ENCODE data around the gene ALDH5A1. TPM values are rescaled to one million over a fixed set of nuclear protein-coding genes. Genes with fewer than 3 reads are reported as not detected.
A peak's percentile ranks its signal among the peaks of the same experiment; 100 is the strongest.

The ALDH5A1 gene
- total and polyA plus RNA-seq, 2 of the 13 experiments (the other 11 are each of a cell fraction or from before 2014, with no cell fraction given): 12.8 to 32.5 TPM

DNA sequence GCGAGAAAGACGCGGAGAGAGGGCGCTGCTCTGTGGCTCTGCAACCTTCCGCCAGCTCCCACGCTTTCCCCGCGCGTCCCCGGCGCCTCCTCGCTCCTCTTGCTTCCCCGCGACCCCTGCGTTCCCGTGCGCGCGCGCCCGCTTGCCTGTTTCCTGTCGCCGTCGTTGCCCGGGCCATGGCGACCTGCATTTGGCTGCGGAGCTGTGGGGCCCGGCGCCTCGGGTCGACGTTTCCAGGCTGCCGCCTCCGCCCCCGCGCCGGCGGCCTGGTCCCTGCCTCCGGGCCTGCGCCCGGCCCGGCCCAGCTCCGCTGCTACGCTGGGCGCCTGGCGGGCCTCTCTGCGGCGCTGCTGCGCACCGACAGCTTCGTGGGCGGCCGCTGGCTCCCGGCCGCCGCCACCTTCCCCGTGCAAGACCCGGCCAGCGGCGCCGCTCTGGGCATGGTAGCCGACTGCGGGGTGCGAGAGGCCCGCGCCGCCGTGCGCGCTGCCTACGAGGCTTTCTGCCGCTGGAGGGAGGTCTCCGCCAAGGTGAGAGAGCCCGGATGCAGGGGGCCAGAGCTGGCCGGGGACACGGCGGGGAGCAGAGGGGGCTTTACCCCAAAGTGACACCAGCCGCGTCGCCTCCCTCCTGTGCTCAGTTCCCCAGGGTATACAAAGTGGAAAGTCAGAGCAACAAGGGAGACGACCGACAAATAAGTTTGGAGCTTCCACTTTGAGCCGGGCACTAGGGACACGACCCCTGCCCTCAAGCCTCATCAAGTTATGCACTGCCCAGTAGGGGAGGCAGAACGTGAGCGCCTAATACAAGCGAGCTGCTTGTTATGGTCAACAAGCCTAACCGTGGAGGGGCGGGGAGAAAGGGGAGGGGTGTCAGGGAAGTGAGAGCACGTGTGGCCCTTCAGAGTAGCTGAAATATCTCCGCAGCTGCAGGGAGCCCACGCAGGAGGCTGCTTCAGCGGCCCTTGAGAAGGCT, at the start of gene ALDH5A1 (continued):
- no peak for TF ChIP-seq NR3C1 (CRISPR knock-in tag; IDR thresholded peaks at IDR 0.05)
- TF ChIP-seq TCF7L2 (IDR thresholded peaks at IDR 0.05; ENCODE audit: low read depth, low read length): no peak
- TF ChIP-seq CHD2 (IDR thresholded peaks at IDR 0.05; ENCODE audit: low read depth, low read length): no peak
- no peak for TF ChIP-seq LRRFIP1 (CRISPR knock-in tag; conservative IDR thresholded peaks at IDR 0.05)
- 0 out of 2 replicates have a peak, but pooled peaks have one; percentile 21 for TF ChIP-seq FOSL1 (CRISPR knock-in tag; IDR thresholded peaks at IDR 0.05; ENCODE audit: borderline replicate concordance)
- TF ChIP-seq ZNF3 (CRISPR knock-in tag; IDR thresholded peaks at IDR 0.05): peak; percentile 13; the same call in 1 of the 2 replicates
- TF ChIP-seq U2AF2 (IDR thresholded peaks at IDR 0.05; ENCODE audit: low read depth, low read length): no peak
- TF ChIP-seq ZNF331 (CRISPR knock-in tag; IDR thresholded peaks at IDR 0.05): 0 out of 2 replicates have a peak, but pooled peaks have one; percentile 12
- TF ChIP-seq ZNF761 (CRISPR knock-in tag; conservative IDR thresholded peaks at IDR 0.05): peak; percentile 88
- TF ChIP-seq MED1 (CRISPR knock-in tag; IDR thresholded peaks at IDR 0.05): peak; percentile 12
- no peak for TF ChIP-seq STAT6 (CRISPR knock-in tag; IDR thresholded peaks at IDR 0.05; ENCODE audit: borderline replicate concordance)
- TF ChIP-seq, protein P1, sequence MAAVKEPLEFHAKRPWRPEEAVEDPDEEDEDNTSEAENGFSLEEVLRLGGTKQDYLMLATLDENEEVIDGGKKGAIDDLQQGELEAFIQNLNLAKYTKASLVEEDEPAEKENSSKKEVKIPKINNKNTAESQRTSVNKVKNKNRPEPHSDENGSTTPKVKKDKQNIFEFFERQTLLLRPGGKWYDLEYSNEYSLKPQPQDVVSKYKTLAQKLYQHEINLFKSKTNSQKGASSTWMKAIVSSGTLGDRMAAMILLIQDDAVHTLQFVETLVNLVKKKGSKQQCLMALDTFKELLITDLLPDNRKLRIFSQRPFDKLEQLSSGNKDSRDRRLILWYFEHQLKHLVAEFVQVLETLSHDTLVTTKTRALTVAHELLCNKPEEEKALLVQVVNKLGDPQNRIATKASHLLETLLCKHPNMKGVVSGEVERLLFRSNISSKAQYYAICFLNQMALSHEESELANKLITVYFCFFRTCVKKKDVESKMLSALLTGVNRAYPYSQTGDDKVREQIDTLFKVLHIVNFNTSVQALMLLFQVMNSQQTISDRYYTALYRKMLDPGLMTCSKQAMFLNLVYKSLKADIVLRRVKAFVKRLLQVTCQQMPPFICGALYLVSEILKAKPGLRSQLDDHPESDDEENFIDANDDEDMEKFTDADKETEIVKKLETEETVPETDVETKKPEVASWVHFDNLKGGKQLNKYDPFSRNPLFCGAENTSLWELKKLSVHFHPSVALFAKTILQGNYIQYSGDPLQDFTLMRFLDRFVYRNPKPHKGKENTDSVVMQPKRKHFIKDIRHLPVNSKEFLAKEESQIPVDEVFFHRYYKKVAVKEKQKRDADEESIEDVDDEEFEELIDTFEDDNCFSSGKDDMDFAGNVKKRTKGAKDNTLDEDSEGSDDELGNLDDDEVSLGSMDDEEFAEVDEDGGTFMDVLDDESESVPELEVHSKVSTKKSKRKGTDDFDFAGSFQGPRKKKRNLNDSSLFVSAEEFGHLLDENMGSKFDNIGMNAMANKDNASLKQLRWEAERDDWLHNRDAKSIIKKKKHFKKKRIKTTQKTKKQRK (IDR thresholded peaks at IDR 0.05; ENCODE audit: low read length): no peak
- TF ChIP-seq DNMT3B (CRISPR knock-in tag; conservative IDR thresholded peaks at IDR 0.05): no peak
- no peak for TF ChIP-seq JUNB (CRISPR knock-in tag; IDR thresholded peaks at IDR 0.05; ENCODE audit: borderline replicate concordance)
- TF ChIP-seq SKI (IDR thresholded peaks at IDR 0.05; ENCODE audit: partially characterized antibody): peak; percentile 63
- peak; percentile 75; the same call in 1 of the 2 replicates for TF ChIP-seq BRCA1 (CRISPR knock-in tag; IDR thresholded peaks at IDR 0.05)
- no peak for TF ChIP-seq ZNF839 (CRISPR knock-in tag; IDR thresholded peaks at IDR 0.05; ENCODE audit: borderline replicate concordance)
- TF ChIP-seq CAMTA2 (CRISPR knock-in tag; IDR thresholded peaks at IDR 0.05; ENCODE audit: borderline replicate concordance): peak; percentile 12; the same call in 1 of the 2 replicates
- 0 out of 2 replicates have a peak, but pooled peaks have one; percentile 36 for TF ChIP-seq KLF9 (CRISPR knock-in tag; IDR thresholded peaks at IDR 0.05; ENCODE audit: low read depth)
- TF ChIP-seq SOX5 (CRISPR knock-in tag; IDR thresholded peaks at IDR 0.05; ENCODE audit: borderline replicate concordance): no peak

Data from HepG2 (cell line).